MCF 10A (cell line): ENCODE measurements around the gene ITK. TPM values are rescaled to one million over a fixed set of nuclear protein-coding genes. Genes with fewer than 3 reads are reported as not detected.

ENCODE experiments used
- BruUV-seq: library from RNA; stranded (reverse); fragments of 400-500 nt; replicated peaks from 2 replicates; lab custom pipeline; 2021; lab: Mats Ljungman, UMichigan
- CTCF ChIA-PET: fragments of 300-600 bp; sonication (Branson Sonifier 250); formaldehyde crosslinking; extraction: SDS; loops from one replicate; lab custom pipeline; 2021; ENCODE audit warnings: antibody characterized with exemption, inconsistent platforms; lab: Yijun Ruan, JAX
- POLR2A ChIA-PET: fragments of 300-600, 350-650 bp; sonication (Branson Sonifier 250); formaldehyde crosslinking; extraction: SDS; loops from one replicate; lab custom pipeline; 2020; ENCODE audit warnings: antibody characterized with exemption, inconsistent platforms; lab: Yijun Ruan, JAX
- DNase-seq: peaks from one replicate; pipeline ENCODE4 v3.0.0-alpha.2; 2018; ENCODE audit not compliant: unreplicated experiment
- H3K27ac Mint-ChIP-seq: one replicate; pipeline ENCODE4 v1.8.0; 2022; ENCODE audit warnings: mild to moderate bottlenecking, low read depth, mixed read lengths; ENCODE audit not compliant: unreplicated experiment
- H3K27me3 Mint-ChIP-seq: one replicate; pipeline ENCODE4 v1.8.0; 2022; ENCODE audit warnings: mixed read lengths; ENCODE audit not compliant: insufficient read depth, unreplicated experiment
- H3K36me3 Mint-ChIP-seq: one replicate; pipeline ENCODE4 v1.8.0; 2022; ENCODE audit warnings: mild to moderate bottlenecking, moderate library complexity, mixed read lengths; ENCODE audit not compliant: insufficient read depth, unreplicated experiment
- H3K4me1 Mint-ChIP-seq: one replicate; pipeline ENCODE4 v1.8.0; 2022; ENCODE audit warnings: mixed read lengths; ENCODE audit not compliant: insufficient read depth, unreplicated experiment
- H3K4me3 Mint-ChIP-seq: one replicate; pipeline ENCODE4 v1.8.0; 2022; ENCODE audit warnings: mild to moderate bottlenecking, moderate library complexity, mixed read lengths; ENCODE audit not compliant: unreplicated experiment
- H3K9me3 Mint-ChIP-seq: one replicate; pipeline ENCODE4 v1.8.0; 2022; ENCODE audit warnings: mixed read lengths; ENCODE audit not compliant: unreplicated experiment
- CTCF ChIP-seq: fragments of 200-600 bp; IDR thresholded peaks from one replicate; pipeline ENCODE4 v1.8.0; 2022; ENCODE audit warnings: antibody characterized with exemption, mild to moderate bottlenecking; ENCODE audit not compliant: unreplicated experiment
- intact Hi-C: fragments of 100-400 bp; cut with micrococcal nuclease; formaldehyde crosslinking; loops from 2 replicates; pipeline ENCODE4 v1.14.1; 2022
- total RNA-seq: library from RNA; stranded (reverse); gene quantifications from 2 replicates; pipeline ENCODE4 v1.2.3, GENCODE V29; 2022

Gene ITK
- total RNA-seq, 1 experiment from 2014 or later = not detected

GRCh38 chr5:157294407-157295091 is 113.9 kb downstream of the ITK start:
- no peaks in the 10 kb centered on the region for H3K9me3 Mint-ChIP-seq
- BruUV-seq = no TSS peak
- ChIA-PET POLR2A (interaction anchor here (1.2 kb wide), 1 partner anchor 27 kb away, joined by 3 read pairs; no protein-coding TSS in a partner anchor), CTCF (interaction anchor here (0.5 to 1.8 kb wide), 5 partner anchors 11 to 423 kb away, joined by 3 to 5 read pairs (median 3); no protein-coding TSS in a partner anchor)
- peaks cover 5% of the 10 kb centered on the region for H3K36me3 Mint-ChIP-seq
- peaks cover 15% of the 10 kb centered on the region for H3K4me1 Mint-ChIP-seq
- TF ChIP-seq CTCF = no peak
- no peak overlapping the region for H3K4me3 Mint-ChIP-seq
- no peak for DNase-seq
- intact Hi-C loops = no loop called here
- H3K27ac Mint-ChIP-seq = no peak overlapping the region
- no peaks in the 10 kb centered on the region for H3K27me3 Mint-ChIP-seq

GRCh38 chr5:157295247-157295646 is 114.6 kb downstream of the ITK start:
- no peak for DNase-seq
- H3K27ac Mint-ChIP-seq = no peak overlapping the region
- H3K36me3 Mint-ChIP-seq = peaks cover 5% of the 10 kb centered on the region
- H3K27me3 Mint-ChIP-seq = no peaks in the 10 kb centered on the region
- ChIA-PET CTCF (interaction anchor here (0.9 to 1.8 kb wide), 4 partner anchors 12 to 33 kb away, joined by 3 to 4 read pairs (median 4); no protein-coding TSS in a partner anchor), POLR2A (interaction anchor here (1.2 kb wide), 1 partner anchor 28 kb away, joined by 3 read pairs; no protein-coding TSS in a partner anchor)
- no peaks in the 10 kb centered on the region for H3K9me3 Mint-ChIP-seq
- no TSS peak for BruUV-seq
- no peak for TF ChIP-seq CTCF
- peaks cover 12% of the 10 kb centered on the region for H3K4me1 Mint-ChIP-seq
- intact Hi-C loops = no loop called here
- H3K4me3 Mint-ChIP-seq = no peak overlapping the region

GRCh38 chr5:157300564-157300963 is 119.9 kb downstream of the ITK start:
- ChIA-PET POLR2A (no interaction called here), CTCF (interaction anchor here (1.0 to 7.9 kb wide), 3 partner anchors 27 to 132 kb away, joined by 4 to 73 read pairs (median 32); no protein-coding TSS in a partner anchor)
- intact Hi-C loops = no loop called here
- no peak for TF ChIP-seq CTCF
- H3K27ac Mint-ChIP-seq = no peak overlapping the region
- no peaks in the 10 kb centered on the region for H3K9me3 Mint-ChIP-seq
- DNase-seq = no peak
- no TSS peak for BruUV-seq
- no peaks in the 10 kb centered on the region for H3K27me3 Mint-ChIP-seq
- H3K4me3 Mint-ChIP-seq = no peak overlapping the region
- no peaks in the 10 kb centered on the region for H3K4me1 Mint-ChIP-seq
- peaks cover 26% of the 10 kb centered on the region for H3K36me3 Mint-ChIP-seq

- CTCF ChIA-PET = interaction anchor here (0.7 to 7.9 kb wide), 4 partner anchors 12 to 51 kb away, joined by 3 to 73 read pairs (median 20); no protein-coding TSS in a partner anchor
- no peaks in the 10 kb centered on the region for H3K9me3 Mint-ChIP-seq
Observed at GRCh38 chr5:157301066-157301465, 120.4 kb downstream of the ITK start.

More at GRCh38 chr5:157301066-157301465, 120.4 kb downstream of the ITK start:
- peaks cover 23% of the 10 kb centered on the region for H3K36me3 Mint-ChIP-seq
- H3K27ac Mint-ChIP-seq = no peak overlapping the region
- no peaks in the 10 kb centered on the region for H3K27me3 Mint-ChIP-seq
- H3K4me1 Mint-ChIP-seq = no peaks in the 10 kb centered on the region
- no peak for DNase-seq
- no TSS peak for BruUV-seq
- H3K4me3 Mint-ChIP-seq = no peak overlapping the region
- intact Hi-C loops = no loop called here
- POLR2A ChIA-PET = no interaction called here
- TF ChIP-seq CTCF = no peak
